HG02840 (cell line): Measurements from ENCODE around the gene PKHD1.
"Not testable (repeated sequence)": the region's sequence is repeated elsewhere in the genome, so short reads cannot be mapped to it uniquely, and the experiment has no call there.

Source experiments
- ATAC-seq: cut with Tn5 transposase; IDR thresholded peaks from one replicate; pipeline ENCODE4 v1.9.1; 2021; ENCODE audit warnings: mild to moderate bottlenecking, moderate library complexity, moderate number of reproducible peaks; ENCODE audit not compliant: unreplicated experiment, low FRiP score

Gene PKHD1

GRCh38 chr6:51939695-51940094 is 147.7 kb downstream of the PKHD1 start:
- not testable (repeated sequence) for ATAC-seq

- ATAC-seq, result no peak
Observed at GRCh38 chr6:51936531-51937290, 150.7 kb downstream of the PKHD1 start.

- no peak for ATAC-seq
Observed at GRCh38 chr6:51934098-51934497, 153.3 kb downstream of the PKHD1 start.

GRCh38 chr6:51932956-51933355 is 154.5 kb downstream of the PKHD1 start:
- no peak for ATAC-seq

GRCh38 chr6:51930602-51931001 is 156.8 kb downstream of the PKHD1 start:
- no peak for ATAC-seq

- ATAC-seq, result no peak
Observed at GRCh38 chr6:51929934-51930574, 157.4 kb downstream of the PKHD1 start.

- ATAC-seq, result no peak
Observed at GRCh38 chr6:51928320-51928719, 159.1 kb downstream of the PKHD1 start.

- ATAC-seq, result no peak
Observed at GRCh38 chr6:51927450-51927849, 160.0 kb downstream of the PKHD1 start.

- no peak for ATAC-seq
Observed at GRCh38 chr6:51926125-51926524, 161.3 kb downstream of the PKHD1 start.

DNA sequence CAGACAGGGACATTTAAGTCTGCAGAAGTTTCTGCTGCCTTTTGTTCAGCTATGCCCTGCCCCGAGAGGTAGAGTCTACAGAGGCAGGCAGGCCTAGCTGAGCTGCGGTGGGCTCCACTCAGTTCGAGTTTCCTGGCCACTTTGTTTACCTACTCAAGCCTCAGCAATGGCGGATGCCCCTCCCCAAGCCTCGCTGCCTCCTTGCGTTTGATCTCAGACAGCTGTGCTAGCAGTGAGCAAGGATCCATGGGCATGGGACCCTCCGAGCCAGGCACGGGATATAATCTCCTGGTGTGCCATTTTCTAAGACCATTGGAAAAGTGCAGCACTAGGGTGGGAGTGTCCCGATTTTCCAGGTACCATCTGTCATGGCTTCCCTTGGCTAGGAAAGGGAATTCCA is 164.9 kb downstream of the PKHD1 start:
- ATAC-seq, result not testable (repeated sequence)

DNA sequence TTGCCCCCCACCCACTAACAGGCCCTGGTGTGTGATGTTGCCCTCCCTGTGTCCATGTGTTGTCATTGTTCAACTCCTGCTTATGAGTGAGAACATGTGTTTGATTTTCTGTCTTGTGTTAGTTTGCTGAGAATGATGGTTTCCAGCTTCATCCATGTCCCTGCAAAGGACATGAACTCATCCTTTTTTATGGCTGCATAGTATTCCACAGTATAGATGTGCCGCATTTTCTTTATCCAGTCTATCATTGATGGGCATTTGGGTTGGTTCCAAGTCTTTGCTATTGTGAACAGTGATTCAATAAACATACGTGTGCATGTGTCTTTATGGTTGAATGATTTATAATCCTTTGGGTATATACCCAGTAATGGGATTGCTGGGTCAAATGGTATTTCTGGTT is 169.1 kb downstream of the PKHD1 start:
- not testable (repeated sequence) for ATAC-seq

DNA sequence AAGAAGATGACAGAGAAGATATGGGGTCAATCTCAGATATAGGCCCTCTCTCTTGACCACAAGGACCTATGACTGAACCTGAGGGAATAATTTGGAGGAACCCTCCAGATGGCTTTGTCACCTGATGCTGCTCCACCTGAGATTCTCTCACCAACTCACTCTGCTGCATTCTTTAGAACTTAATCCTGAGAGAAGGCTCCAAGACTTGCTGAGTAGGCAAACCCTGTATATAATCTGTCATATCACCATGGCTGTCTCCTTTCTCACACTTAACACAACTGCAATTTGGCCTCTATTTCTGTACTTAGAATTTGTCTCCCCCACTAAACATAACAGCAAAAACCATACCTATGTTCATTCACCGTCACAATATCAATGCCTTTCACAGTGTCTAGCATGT is 172.3 kb downstream of the PKHD1 start:
- no peak for ATAC-seq

- no peak for ATAC-seq
Observed at GRCh38 chr6:51913265-51913664, 174.1 kb downstream of the PKHD1 start.

GRCh38 chr6:51910851-51911250 is 176.6 kb downstream of the PKHD1 start:
- ATAC-seq, result no peak

DNA sequence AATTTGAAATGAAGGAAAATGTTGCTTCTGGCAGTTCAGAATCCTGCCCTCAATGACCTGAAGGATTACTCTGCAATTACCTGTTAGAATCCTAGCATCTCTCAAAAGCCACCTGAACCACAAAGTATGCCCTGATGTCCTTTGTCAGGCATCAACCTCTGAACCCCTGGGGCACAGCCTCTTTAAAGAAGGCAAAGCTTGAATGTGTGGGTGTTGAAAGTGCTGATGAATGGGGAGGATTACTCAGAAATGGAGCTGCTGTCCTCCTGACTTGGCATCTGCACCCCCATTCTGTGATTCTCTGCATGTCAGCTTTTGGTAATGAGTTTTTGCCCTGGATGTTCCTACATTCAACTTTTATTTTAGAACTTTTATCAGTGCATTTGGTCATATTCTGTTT is 179.2 kb downstream of the PKHD1 start:
- ATAC-seq, result no peak

DNA sequence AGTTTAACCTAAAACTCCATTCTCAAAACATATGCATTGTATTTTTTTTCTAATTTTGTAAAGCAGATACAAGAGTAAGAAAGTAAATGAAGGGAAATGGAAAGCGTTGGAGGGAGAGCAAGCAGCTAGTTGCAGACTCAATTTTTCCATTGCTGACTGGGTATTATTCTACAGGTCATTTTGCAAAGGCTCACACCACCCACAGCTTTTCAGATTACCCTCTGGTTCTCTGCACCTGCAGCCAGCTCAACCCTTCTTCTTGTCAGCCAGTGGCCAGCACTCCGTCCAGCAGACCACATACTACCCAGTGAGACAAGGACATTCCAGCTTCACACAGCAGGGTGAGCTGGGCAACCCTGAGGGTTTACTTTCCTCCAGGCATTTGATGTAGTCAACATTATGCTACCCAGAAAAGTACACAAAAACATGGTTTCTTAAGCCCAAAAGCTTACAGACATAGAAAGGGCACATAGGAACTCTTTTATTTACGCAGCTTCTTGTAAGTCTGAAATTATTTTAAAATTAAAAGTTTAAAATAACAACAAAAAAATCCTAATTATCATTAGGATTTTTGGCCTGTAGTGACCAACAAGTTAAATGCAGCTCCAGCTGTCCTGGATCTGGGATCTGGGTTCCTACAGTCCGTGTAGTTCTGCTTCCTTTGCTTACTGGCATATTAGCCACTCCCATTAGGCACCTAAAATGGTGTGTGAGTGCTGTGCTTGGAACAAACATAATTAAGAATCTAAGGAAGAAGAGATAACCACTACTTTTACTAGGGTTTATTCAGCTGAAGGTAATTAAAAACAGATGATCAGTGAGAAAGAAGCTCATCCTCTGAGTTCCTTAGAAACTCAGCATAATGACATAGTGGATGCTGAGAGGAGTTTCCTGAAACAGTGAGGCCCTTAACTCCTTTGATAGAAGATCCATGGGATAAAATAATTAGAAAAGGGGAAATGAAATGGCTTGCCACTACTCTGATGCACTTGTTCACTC is 185.3 kb downstream of the PKHD1 start:
- ATAC-seq, result no peak

DNA sequence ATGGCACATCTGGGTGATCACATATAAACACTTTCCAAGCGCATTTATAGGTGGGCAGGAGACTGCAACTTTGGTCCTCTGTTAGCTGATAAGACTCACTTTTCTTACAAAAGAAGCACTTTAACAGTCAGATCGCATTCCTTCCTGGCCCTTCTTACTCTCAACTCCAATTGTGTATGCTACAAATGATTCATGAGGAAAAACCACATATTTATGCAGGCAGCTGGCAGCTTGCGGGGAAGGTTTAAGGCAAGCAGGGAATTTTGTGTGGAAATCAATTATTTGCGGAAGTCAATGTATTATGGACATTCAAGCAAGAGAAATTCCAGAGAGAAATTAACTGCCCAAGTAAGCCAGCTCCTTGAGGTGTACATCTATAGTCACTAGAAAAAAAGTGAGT is 194.0 kb downstream of the PKHD1 start:
- ATAC-seq, result no peak

DNA sequence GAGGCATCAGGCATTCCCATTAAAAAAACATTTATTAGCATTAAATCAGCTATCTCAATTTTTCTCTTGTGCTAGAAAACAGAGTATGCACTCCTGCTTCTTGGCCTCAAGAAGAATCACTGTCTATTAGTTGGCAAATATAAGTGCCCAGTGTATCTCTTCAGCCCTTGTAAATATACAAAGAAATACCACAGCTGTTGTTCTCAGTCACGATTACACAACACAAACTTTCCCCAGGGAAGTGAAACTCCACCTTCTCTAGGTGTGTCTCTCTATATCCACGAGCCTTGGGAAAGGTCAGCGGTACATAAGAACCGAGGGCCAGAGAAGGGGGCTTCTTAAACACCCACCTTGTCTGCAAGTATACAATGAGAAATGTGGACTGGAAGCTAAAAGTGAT is 194.7 kb downstream of the PKHD1 start:
- ATAC-seq, result no peak

DNA sequence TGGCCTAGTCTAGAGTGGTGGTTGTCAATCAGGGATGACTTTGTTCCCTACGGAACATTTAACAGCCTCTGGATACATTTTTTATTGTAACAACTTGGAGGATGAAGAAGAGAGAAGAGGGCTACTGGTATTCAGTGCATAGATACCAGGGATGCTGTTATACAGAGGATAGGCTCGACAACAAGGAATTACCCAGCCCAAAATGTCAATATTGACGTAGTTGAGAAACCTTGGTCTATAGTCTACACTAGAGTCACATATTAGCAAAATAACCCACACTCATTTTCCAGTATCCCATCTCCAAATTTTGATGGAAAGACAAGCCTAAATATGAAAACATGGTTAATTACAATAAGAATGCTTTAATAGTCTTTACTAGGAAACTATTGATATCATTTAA is 195.1 kb downstream of the PKHD1 start:
- ATAC-seq, result no peak

DNA sequence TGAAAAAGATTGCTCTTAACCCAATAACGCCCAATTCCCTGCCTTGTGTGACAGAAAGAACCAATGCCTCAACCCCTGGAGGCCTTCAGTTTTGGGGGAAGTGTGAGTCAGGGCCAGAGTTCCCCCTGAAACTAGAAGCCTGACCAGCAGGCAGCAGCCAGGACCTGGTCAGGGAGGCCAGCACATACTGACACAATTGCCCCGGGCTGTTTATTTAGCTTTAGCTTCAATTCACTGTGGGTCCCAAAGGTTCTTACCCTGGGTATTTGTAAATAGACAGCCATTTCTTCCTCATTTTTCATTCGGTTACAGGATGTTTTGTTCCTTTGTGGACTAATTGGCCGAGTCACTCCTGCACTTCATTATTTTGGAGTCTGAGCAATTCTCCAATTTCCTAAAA is 195.6 kb downstream of the PKHD1 start:
- ATAC-seq, result no peak

DNA sequence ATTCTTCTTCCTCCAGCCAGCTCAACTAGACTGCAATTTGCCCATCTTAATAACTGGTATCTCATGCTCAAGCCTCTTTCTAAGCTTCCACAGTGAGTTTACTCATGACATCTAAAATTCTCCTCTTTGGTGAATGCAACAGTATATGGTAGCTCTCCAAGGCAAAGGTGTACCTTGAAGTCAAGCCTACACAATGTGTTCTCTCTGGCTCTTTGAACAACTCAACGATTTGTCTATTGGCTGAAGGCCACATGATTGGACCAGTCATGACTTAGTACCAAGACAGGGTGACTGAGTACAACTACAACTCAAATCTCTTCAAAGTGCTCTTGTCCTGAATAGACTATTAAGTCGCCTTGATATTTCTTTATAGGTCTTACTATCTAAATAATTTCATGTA is 199.6 kb downstream of the PKHD1 start:
- no peak for ATAC-seq
